ENCODE results near the gene HNRNPDL.

DNA sequence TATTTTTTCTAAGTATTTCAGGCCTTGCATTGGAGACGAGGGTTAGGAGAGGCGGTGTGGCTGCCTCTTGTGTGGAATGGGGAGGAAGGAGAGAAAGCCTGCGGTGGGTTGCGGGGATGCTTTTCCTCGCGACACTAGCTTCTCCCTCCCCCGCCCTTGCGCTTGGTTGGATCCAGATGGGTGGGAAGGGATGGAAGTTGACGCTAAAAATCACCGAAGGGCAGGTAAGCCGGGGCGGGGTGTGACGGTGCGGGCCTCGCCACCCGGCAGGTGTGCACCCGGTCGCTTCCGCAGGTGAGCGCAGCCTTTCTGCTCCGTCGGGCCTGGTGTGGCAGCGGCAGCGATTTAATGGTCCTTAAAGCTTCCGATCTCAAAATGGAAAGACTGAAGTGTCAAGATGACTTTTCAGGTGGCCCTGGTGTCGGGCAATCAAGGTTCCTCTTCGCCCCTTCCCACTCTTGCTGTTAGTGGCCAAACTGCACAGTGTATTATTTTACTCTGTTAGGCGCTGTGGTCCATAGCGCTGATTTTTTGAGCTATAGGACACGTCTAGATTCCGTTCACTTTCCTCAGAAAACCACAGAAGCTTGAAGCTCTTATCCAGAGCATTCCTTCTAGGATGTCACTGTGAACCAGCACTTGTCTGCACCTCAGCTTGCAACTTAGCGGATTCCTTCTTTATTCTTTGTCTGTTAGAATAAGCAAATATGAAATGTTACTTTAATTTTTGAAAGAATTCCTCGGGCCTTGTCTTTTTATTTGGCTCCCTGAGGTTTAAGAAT, 893 bp upstream of the HNRNPDL start:
- TF ChIP-seq POLR2AphosphoS5 (IDR thresholded peaks at IDR 0.05; ENCODE audit: low read depth, low read length) (no peak), TAF1 (IDR thresholded peaks at IDR 0.05; ENCODE audit: borderline replicate concordance, insufficient read depth, low read length) (peak; percentile 0; the same call in 1 of the 2 replicates)
- TF ChIP-seq, protein P1, sequence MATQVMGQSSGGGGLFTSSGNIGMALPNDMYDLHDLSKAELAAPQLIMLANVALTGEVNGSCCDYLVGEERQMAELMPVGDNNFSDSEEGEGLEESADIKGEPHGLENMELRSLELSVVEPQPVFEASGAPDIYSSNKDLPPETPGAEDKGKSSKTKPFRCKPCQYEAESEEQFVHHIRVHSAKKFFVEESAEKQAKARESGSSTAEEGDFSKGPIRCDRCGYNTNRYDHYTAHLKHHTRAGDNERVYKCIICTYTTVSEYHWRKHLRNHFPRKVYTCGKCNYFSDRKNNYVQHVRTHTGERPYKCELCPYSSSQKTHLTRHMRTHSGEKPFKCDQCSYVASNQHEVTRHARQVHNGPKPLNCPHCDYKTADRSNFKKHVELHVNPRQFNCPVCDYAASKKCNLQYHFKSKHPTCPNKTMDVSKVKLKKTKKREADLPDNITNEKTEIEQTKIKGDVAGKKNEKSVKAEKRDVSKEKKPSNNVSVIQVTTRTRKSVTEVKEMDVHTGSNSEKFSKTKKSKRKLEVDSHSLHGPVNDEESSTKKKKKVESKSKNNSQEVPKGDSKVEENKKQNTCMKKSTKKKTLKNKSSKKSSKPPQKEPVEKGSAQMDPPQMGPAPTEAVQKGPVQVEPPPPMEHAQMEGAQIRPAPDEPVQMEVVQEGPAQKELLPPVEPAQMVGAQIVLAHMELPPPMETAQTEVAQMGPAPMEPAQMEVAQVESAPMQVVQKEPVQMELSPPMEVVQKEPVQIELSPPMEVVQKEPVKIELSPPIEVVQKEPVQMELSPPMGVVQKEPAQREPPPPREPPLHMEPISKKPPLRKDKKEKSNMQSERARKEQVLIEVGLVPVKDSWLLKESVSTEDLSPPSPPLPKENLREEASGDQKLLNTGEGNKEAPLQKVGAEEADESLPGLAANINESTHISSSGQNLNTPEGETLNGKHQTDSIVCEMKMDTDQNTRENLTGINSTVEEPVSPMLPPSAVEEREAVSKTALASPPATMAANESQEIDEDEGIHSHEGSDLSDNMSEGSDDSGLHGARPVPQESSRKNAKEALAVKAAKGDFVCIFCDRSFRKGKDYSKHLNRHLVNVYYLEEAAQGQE (IDR thresholded peaks at IDR 0.05; ENCODE audit: insufficient read depth in 1 of 2, low read depth in 2 of 2, low read length in 2 of 2) = no peak
